HCT116 (cell line): ENCODE measurements around the gene GLRA3. TPM values are rescaled to one million over a fixed set of nuclear protein-coding genes. Genes with fewer than 3 reads are reported as not detected.

Experiments
- ATAC-seq: fragments of 200-7000 bp; cut with Tn5 transposase; 2 replicates; pipeline ENCODE4 v1.9.1; 2020; ENCODE audit warnings: mild to moderate bottlenecking, moderate library complexity
- BruUV-seq: library from RNA; stranded (reverse); fragments of 400-500 nt; replicated peaks from 2 replicates; lab custom pipeline; 2021; lab: Mats Ljungman, UMichigan
- CTCF ChIA-PET: fragments of 300-600 bp; sonication (Branson Sonifier 250); formaldehyde crosslinking; loops from one replicate; lab custom pipeline; 2021; ENCODE audit warnings: antibody characterized with exemption; lab: Charles Lee
- POLR2A ChIA-PET: fragments of 300-600, 350-600 bp; sonication (Branson Sonifier 250); formaldehyde crosslinking; loops from one replicate; lab custom pipeline; 2021; ENCODE audit warnings: antibody characterized with exemption; lab: Charles Lee
- RAD21 ChIA-PET, 2 experiments: fragments of 300-600 bp; sonication (Branson Sonifier 250); formaldehyde crosslinking; loops; one replicate each; lab custom pipeline; 2023; ENCODE audit warnings: low total read pairs in 2 of 2; ENCODE audit not compliant: uncharacterized antibody in 2 of 2, unreplicated experiment in 2 of 2, low non-redundant PET in 1 of 2; lab: Charles Lee
- DNase-seq: peaks from one replicate; pipeline ENCODE4 v3.0.0-alpha.2; 2010; ENCODE audit warnings: low read depth, low spot score
- H2AFZ ChIP-seq: fragments of 200-600 bp; shearing (Covaris generic), sonication (generic); 2 replicates; pipeline ENCODE4 v1.6.1; 2017; ENCODE audit warnings: low read depth, mixed run types, mixed read lengths, antibody characterized with exemption, low read length; ENCODE audit not compliant: poor library complexity, severe bottlenecking
- H3K27ac ChIP-seq: 2 replicates; pipeline ENCODE4 v1.5.1; 2012; ENCODE audit warnings: low read depth, low read length
- H3K27me3 ChIP-seq: fragments of 200-600 bp; sonication (generic); 2 replicates; pipeline ENCODE4 v1.6.1; 2016; ENCODE audit warnings: mixed run types, low read length, mixed read lengths; ENCODE audit not compliant: insufficient read depth
- H3K36me3 ChIP-seq, 2 experiments: fragments of 200-500 bp in 1 of 2; fragments of 200-600 bp in 1 of 2; sonication (Bioruptor generic) in 1 of 2; sonication (generic) in 1 of 2; 2 replicates each; pipeline versions ENCODE4 v1.5.1 to v1.6.1; 2014 to 2016; ENCODE audit warnings: low read length in 2 of 2, inconsistent platforms in 1 of 2, mixed read lengths in 1 of 2, mixed run types in 1 of 2; ENCODE audit not compliant: insufficient read depth in 2 of 2, control insufficient read depth in 1 of 2
- H3K4me1 ChIP-seq, 2 experiments: fragments of 200-600 bp in 1 of 2; sonication (generic) in 1 of 2; 2 replicates each; pipeline versions ENCODE4 v1.5.1 to v1.6.1; 2012 to 2017; ENCODE audit warnings: low read length in 2 of 2, inconsistent platforms in 1 of 2, mild to moderate bottlenecking in 1 of 2, mixed read lengths in 1 of 2, mixed run types in 1 of 2, moderate library complexity in 1 of 2; ENCODE audit not compliant: insufficient read depth in 2 of 2, control insufficient read depth in 1 of 2
- H3K4me2 ChIP-seq: fragments of 200-600 bp; sonication (generic); 2 replicates; pipeline ENCODE4 v1.6.1; 2017; ENCODE audit warnings: mixed run types, low read length, mixed read lengths
- H3K4me3 ChIP-seq, 2 experiments: fragments of 200-600 bp in 1 of 2; sonication (generic) in 1 of 2; replicated peaks in 1 of 2; 2 replicates each; pipeline ENCODE4 v1.5.1; 2011 to 2016; ENCODE audit warnings: low read length in 2 of 2, control low read depth in 1 of 2, low read depth in 1 of 2, mild to moderate bottlenecking in 1 of 2, mixed read lengths in 1 of 2, mixed run types in 1 of 2
- H3K79me2 ChIP-seq: fragments of 200-600 bp; sonication (generic); 2 replicates; pipeline ENCODE4 v1.6.1; 2017; ENCODE audit warnings: mild to moderate bottlenecking, mixed run types, low read length, moderate library complexity, mixed read lengths; ENCODE audit not compliant: insufficient read depth
- H3K9ac ChIP-seq: fragments of 200-600 bp; sonication (generic); 2 replicates; pipeline ENCODE4 v1.6.1; 2016; ENCODE audit warnings: low read length, mixed read lengths
- H3K9me2 ChIP-seq: fragments of 200-600 bp; sonication (generic), shearing (Covaris generic); 2 replicates; pipeline ENCODE4 v1.6.1; 2017; ENCODE audit warnings: mixed run types, mild to moderate bottlenecking, moderate library complexity; ENCODE audit not compliant: insufficient read depth
- H3K9me3 ChIP-seq, 2 experiments: fragments of 200-500 bp in 1 of 2; fragments of 200-600 bp in 1 of 2; sonication (Bioruptor generic) in 1 of 2; sonication (generic) in 1 of 2; 2 replicates each; pipeline ENCODE4 v1.6.1; 2014 to 2017; ENCODE audit warnings: low read length in 2 of 2, mixed read lengths in 2 of 2, inconsistent platforms in 1 of 2, low read depth in 1 of 2, mild to moderate bottlenecking in 1 of 2, mixed run types in 1 of 2, moderate library complexity in 1 of 2; ENCODE audit not compliant: control insufficient read depth in 1 of 2, insufficient read depth in 1 of 2
- H4K20me1 ChIP-seq: fragments of 200-600 bp; sonication (generic), shearing (Covaris generic); 2 replicates; pipeline ENCODE4 v1.6.1; 2017; ENCODE audit warnings: mixed run types, mild to moderate bottlenecking, moderate library complexity; ENCODE audit not compliant: insufficient read depth
- ATF3 ChIP-seq: IDR thresholded peaks from 2 replicates; pipeline ENCODE4 v1.6.1; 2012
- CBX3 ChIP-seq: IDR thresholded peaks from 2 replicates; pipeline ENCODE4 v1.6.1; 2012; ENCODE audit warnings: low read depth
- CTCF ChIP-seq, 3 experiments: fragments of 200-600 bp in 1 of 3; sonication (generic) in 1 of 3; IDR thresholded peaks in 2 of 3; conservative IDR thresholded peaks in 1 of 3; 2 replicates each; pipeline ENCODE4 v1.5.1; 2012 to 2017; ENCODE audit warnings: low read depth in 2 of 3, low read length in 2 of 3, antibody characterized with exemption in 1 of 3, borderline replicate concordance in 1 of 3, control low read depth in 1 of 3, mild to moderate bottlenecking in 1 of 3, mixed read lengths in 1 of 3, mixed run types in 1 of 3, moderate library complexity in 1 of 3; ENCODE audit not compliant: insufficient read depth in 1 of 3
- EGR1 ChIP-seq: IDR thresholded peaks from 2 replicates; pipeline ENCODE4 v1.6.1; 2012; ENCODE audit warnings: low read depth
- ELF1 ChIP-seq: IDR thresholded peaks from 2 replicates; pipeline ENCODE4 v1.6.1; 2012; ENCODE audit warnings: low read depth, borderline replicate concordance
- EZH2 ChIP-seq: fragments of 200-600 bp; sonication (generic); IDR thresholded peaks from 2 replicates; pipeline ENCODE4 v1.6.1; 2017; ENCODE audit warnings: antibody characterized with exemption, mixed run types
- EZH2phosphoT487 ChIP-seq: fragments of 200-600 bp; IDR thresholded peaks from 2 replicates; pipeline ENCODE4 v1.6.1; 2018; ENCODE audit warnings: antibody characterized with exemption, borderline replicate concordance
- FOSL1 ChIP-seq: IDR thresholded peaks from 2 replicates; pipeline ENCODE4 v1.6.1; 2012; ENCODE audit warnings: low read depth
- JUND ChIP-seq: IDR thresholded peaks from 2 replicates; pipeline ENCODE4 v1.6.1; 2012
- MAX ChIP-seq: IDR thresholded peaks from 2 replicates; pipeline ENCODE4 v1.6.1; 2012
- POLR2A ChIP-seq: IDR thresholded peaks from 2 replicates; pipeline ENCODE4 v1.7.0; 2011; ENCODE audit warnings: borderline replicate concordance; ENCODE audit not compliant: insufficient read depth, insufficient read length; ENCODE audit errors: extremely low read depth
- POLR2AphosphoS5 ChIP-seq: IDR thresholded peaks from 2 replicates; pipeline ENCODE4 v1.6.1; 2011; ENCODE audit warnings: mild to moderate bottlenecking, low read depth, low read length, moderate library complexity
- RAD21 ChIP-seq: IDR thresholded peaks from 2 replicates; pipeline ENCODE4 v1.6.1; 2012; ENCODE audit warnings: low read depth, mild to moderate bottlenecking
- SIN3A ChIP-seq: IDR thresholded peaks from 2 replicates; pipeline ENCODE4 v1.6.1; 2012; ENCODE audit warnings: low read depth
- SRF ChIP-seq: IDR thresholded peaks from 2 replicates; pipeline ENCODE4 v1.6.1; 2012; ENCODE audit warnings: low read depth
- YY1 ChIP-seq: IDR thresholded peaks from 2 replicates; pipeline ENCODE4 v1.6.1; 2011; ENCODE audit warnings: low read length, low read depth, moderate library complexity, mild to moderate bottlenecking; ENCODE audit not compliant: insufficient replicate concordance; ENCODE audit errors: extremely low read depth
- ZFX ChIP-seq: fragments of 450-650 bp; IDR thresholded peaks from 2 replicates; pipeline ENCODE4 v1.6.1; 2017
- ZNF274 ChIP-seq: fragments of 200-500 bp; sonication (Bioruptor generic); IDR thresholded peaks from 2 replicates; pipeline ENCODE4 v1.6.1; 2014; ENCODE audit warnings: mild to moderate bottlenecking, low read depth, low read length, inconsistent platforms
- intact Hi-C: fragments of 100-400 bp; cut with micrococcal nuclease; formaldehyde crosslinking; loops from 2 replicates; pipeline ENCODE4 v1.10.0; 2022
- total RNA-seq: library from RNA; stranded (reverse); gene quantifications from one replicate; pipeline ENCODE4 v1.2.1, GENCODE V29; 2021; ENCODE audit not compliant: unreplicated experiment

The GLRA3 gene
- total RNA-seq, 1 experiment from 2014 or later: not detected

GRCh38 chr4:174761451-174761850 is 67.6 kb downstream of the GLRA3 start:
- Histone ChIP-seq H2AFZ (no peak overlapping the region), H3K9ac (no peak overlapping the region)
- no TSS peak for BruUV-seq

More at GRCh38 chr4:174761451-174761850, 67.6 kb downstream of the GLRA3 start:
- Histone ChIP-seq H3K4me3 (no peak overlapping the region), H3K4me2 (no peak overlapping the region), H3K36me3 (no peaks in the 10 kb centered on the region), H3K4me1 (no peaks in the 10 kb centered on the region), H3K9me2 (no peaks in the 10 kb centered on the region), H3K27me3 (no peaks in the 10 kb centered on the region), H3K9me3 (no peaks in the 10 kb centered on the region), H3K79me2 (no peaks in the 10 kb centered on the region), H4K20me1 (no peaks in the 10 kb centered on the region), H3K27ac (no peak overlapping the region)
- intact Hi-C loops: no loop called here
- ChIA-PET CTCF (no interaction called here), RAD21 (no interaction called here), POLR2A (no interaction called here)
- ATAC-seq (no peak), DNase-seq (no peak)
- TF ChIP-seq ATF3 (no peak), SIN3A (no peak), ZNF274 (no peak), JUND (no peak), POLR2A (no peak), EZH2phosphoT487 (no peak), POLR2AphosphoS5 (no peak), FOSL1 (no peak), EZH2 (no peak), ZFX (no peak), MAX (no peak), CTCF (IDR thresholded peaks at IDR 0.05 in 2 of 3, conservative IDR thresholded peaks at IDR 0.05 in 1 of 3; ENCODE audit: borderline replicate concordance in 1 of 3, insufficient read depth in 1 of 3, low read depth in 2 of 3, low read length in 2 of 3) (no peak), CBX3 (no peak), RAD21 (no peak), ELF1 (no peak), EGR1 (no peak), SRF (no peak), YY1 (no peak)
